HEK293 (cell line): ENCODE data around the gene ZNF480.
A peak's percentile ranks its signal among the peaks of the same experiment; 100 is the strongest.

Experiments
- CTCF ChIA-PET: fragments of 350-600 bp; formaldehyde crosslinking; extraction: SDS; loops from one replicate; lab custom pipeline; 2021; ENCODE audit warnings: antibody characterized with exemption; lab: Yijun Ruan, JAX
- POLR2A ChIA-PET: fragments of 300-600 bp; formaldehyde crosslinking; extraction: SDS; loops from one replicate; lab custom pipeline; 2020; ENCODE audit warnings: antibody characterized with exemption, inconsistent platforms; lab: Yijun Ruan, JAX
- H3K27ac ChIP-seq: fragments of 200-500 bp; sonication (Bioruptor generic); 2 replicates; pipeline ENCODE4 v1.5.1; 2014; ENCODE audit warnings: low read depth, low read length, control low read depth, inconsistent platforms; ENCODE audit errors: extremely low read depth
- H3K36me3 ChIP-seq, 2 experiments: fragments of 200-500 bp in 1 of 2; sonication (Bioruptor generic) in 1 of 2; 1 replicate in 1 of 2; 2 replicates in 1 of 2; pipeline ENCODE4 v1.5.1; 2014 to 2017; ENCODE audit warnings: inconsistent platforms in 2 of 2, low read length in 2 of 2; ENCODE audit not compliant: control insufficient read depth in 2 of 2, insufficient read depth in 1 of 2
- H3K4me1 ChIP-seq: fragments of 200-500 bp; sonication (Bioruptor generic); 2 replicates; pipeline ENCODE4 v1.5.1; 2014; ENCODE audit warnings: mild to moderate bottlenecking, low read length, inconsistent platforms; ENCODE audit not compliant: control insufficient read depth, insufficient read depth
- H3K4me3 ChIP-seq: 2 replicates; pipeline ENCODE4 v1.5.1; 2011; ENCODE audit warnings: low read depth, mild to moderate bottlenecking, control low read depth, low read length, moderate library complexity
- H3K9me3 ChIP-seq: fragments of 200-500 bp; sonication (Bioruptor generic); 2 replicates; pipeline ENCODE4 v1.5.1; 2014; ENCODE audit warnings: low read depth, low read length, inconsistent platforms; ENCODE audit not compliant: control insufficient read depth, insufficient read depth
- KLF9 ChIP-seq: fragments of 450-650 bp; formaldehyde crosslinking; IDR thresholded peaks from 2 replicates; pipeline ENCODE4 v1.5.1; 2016; ENCODE audit warnings: missing biosample characterization, missing genetic modification characterization, low read depth
- SCRT2 ChIP-seq: fragments of 450-650 bp; formaldehyde crosslinking; IDR thresholded peaks from 2 replicates; pipeline ENCODE4 v1.5.1; 2016; ENCODE audit warnings: missing biosample characterization, missing genetic modification characterization
- SETDB1 ChIP-seq: IDR thresholded peaks from one replicate; pipeline ENCODE4 v1.6.1; 2017; ENCODE audit warnings: mild to moderate bottlenecking, low read length, moderate library complexity, mixed read lengths; ENCODE audit not compliant: insufficient read length
- SP2 ChIP-seq: fragments of 450-650 bp; formaldehyde crosslinking; IDR thresholded peaks from 2 replicates; pipeline ENCODE4 v1.5.1; 2016; ENCODE audit warnings: missing biosample characterization, missing genetic modification characterization
- WT1 ChIP-seq: fragments of 450-650 bp; formaldehyde crosslinking; IDR thresholded peaks from 2 replicates; pipeline ENCODE4 v1.5.1; 2016; ENCODE audit warnings: missing biosample characterization, missing genetic modification characterization
- ZBTB48 ChIP-seq: fragments of 450-650 bp; formaldehyde crosslinking; IDR thresholded peaks from 2 replicates; pipeline ENCODE4 v1.5.1; 2016; ENCODE audit warnings: missing biosample characterization, missing genetic modification characterization
- ZBTB49 ChIP-seq: fragments of 450-650 bp; formaldehyde crosslinking; IDR thresholded peaks from 2 replicates; pipeline ENCODE4 v1.5.1; 2016; ENCODE audit warnings: missing biosample characterization, missing genetic modification characterization, low read depth
- ZNF121 ChIP-seq: fragments of 450-650 bp; formaldehyde crosslinking; IDR thresholded peaks from 2 replicates; pipeline ENCODE4 v1.5.1; 2016; ENCODE audit warnings: missing biosample characterization, missing genetic modification characterization
- ZNF155 ChIP-seq: fragments of 450-650 bp; formaldehyde crosslinking; IDR thresholded peaks from 2 replicates; pipeline ENCODE4 v1.5.1; 2016; ENCODE audit warnings: missing biosample characterization, missing genetic modification characterization
- ZNF26 ChIP-seq: fragments of 450-650 bp; formaldehyde crosslinking; IDR thresholded peaks from 2 replicates; pipeline ENCODE4 v1.5.1; 2016; ENCODE audit warnings: missing biosample characterization, missing genetic modification characterization
- ZNF274 ChIP-seq, 2 experiments: fragments of 200-500 bp in 1 of 2; fragments of 450-650 bp in 1 of 2; sonication (Bioruptor generic) in 1 of 2; formaldehyde crosslinking in 1 of 2; IDR thresholded peaks; 2 replicates each; pipeline versions ENCODE4 v1.5.1 to v1.6.1; 2014 to 2016; ENCODE audit warnings: borderline replicate concordance in 1 of 2, inconsistent platforms in 1 of 2, low read length in 1 of 2, missing biosample characterization in 1 of 2, missing genetic modification characterization in 1 of 2
- ZNF302 ChIP-seq: fragments of 450-650 bp; formaldehyde crosslinking; IDR thresholded peaks from 2 replicates; pipeline ENCODE4 v1.5.1; 2016; ENCODE audit warnings: missing biosample characterization, missing genetic modification characterization, low read depth
- ZNF341 ChIP-seq: fragments of 450-650 bp; formaldehyde crosslinking; IDR thresholded peaks from 2 replicates; pipeline ENCODE4; 2016; ENCODE audit warnings: low read depth, missing biosample characterization, missing genetic modification characterization
- ZNF394 ChIP-seq: fragments of 450-650 bp; formaldehyde crosslinking; IDR thresholded peaks from 2 replicates; pipeline ENCODE4 v1.5.1; 2016; ENCODE audit warnings: missing biosample characterization, missing genetic modification characterization, mild to moderate bottlenecking, moderate library complexity, borderline replicate concordance
- ZNF571 ChIP-seq: fragments of 450-650 bp; formaldehyde crosslinking; IDR thresholded peaks from 2 replicates; pipeline ENCODE4 v1.5.0; 2017; ENCODE audit warnings: missing biosample characterization, missing genetic modification characterization
- ZNF626 ChIP-seq: fragments of 450-650 bp; sonication (Bioruptor Pico); formaldehyde crosslinking; IDR thresholded peaks from 2 replicates; pipeline ENCODE4 v1.5.1; 2018; ENCODE audit warnings: missing biosample characterization, missing genetic modification characterization, inconsistent platforms
- ZNF677 ChIP-seq: fragments of 450-650 bp; IDR thresholded peaks from 2 replicates; pipeline ENCODE4 v1.5.0; 2018; ENCODE audit warnings: missing biosample characterization, mild to moderate bottlenecking, missing genetic modification characterization, moderate library complexity
- ZNF777 ChIP-seq: fragments of 450-650 bp; formaldehyde crosslinking; IDR thresholded peaks from 2 replicates; pipeline ENCODE4 v1.5.1; 2017; ENCODE audit warnings: missing biosample characterization, missing genetic modification characterization, borderline replicate concordance
- ZSCAN30 ChIP-seq: fragments of 450-650 bp; IDR thresholded peaks from 2 replicates; pipeline ENCODE4 v1.5.1; 2018; ENCODE audit warnings: missing biosample characterization, mild to moderate bottlenecking, missing genetic modification characterization, moderate library complexity

Gene ZNF480

GRCh38 chr19:52307275-52307674 lies 10.3 kb downstream of the ZNF480 start:
- no peak for TF ChIP-seq ZNF302
- TF ChIP-seq SP2 (tag by site-specific recombination), result no peak
- peak; percentile 93 for TF ChIP-seq SETDB1
- no peak for TF ChIP-seq ZSCAN30 (tag by site-specific recombination)
- TF ChIP-seq ZBTB49 (tag by site-specific recombination), result no peak
- TF ChIP-seq ZNF626 (tag by site-specific recombination), result peak; percentile 66; the same call in 1 of the 2 replicates
- no peak for TF ChIP-seq ZNF155 (tag by site-specific recombination)
- TF ChIP-seq, all 188 proteins: peak for 2
- H3K36me3 ChIP-seq, result peaks cover 21 to 83% of the 10 kb centered on the region in 2 experiments

GRCh38 chr19:52322429-52322828 lies 25.5 kb downstream of the ZNF480 start:
- POLR2A ChIA-PET, result no interaction called here
- CTCF ChIA-PET, result no interaction called here
- H3K9me3 ChIP-seq, result peaks cover 8% of the 10 kb centered on the region
- peaks cover 42 to 51% of the 10 kb centered on the region in 2 experiments for H3K36me3 ChIP-seq
- TF ChIP-seq ZNF571 (tag by site-specific recombination) (no peak), KLF9 (tag by site-specific recombination) (no peak), WT1 (tag by site-specific recombination) (no peak), ZNF26 (tag by site-specific recombination) (no peak), SCRT2 (no peak), ZNF274 (IDR thresholded peaks at IDR 0.05; ENCODE audit: low read length) (no peak), ZNF274 (tag by site-specific recombination; IDR thresholded peaks at IDR 0.05; ENCODE audit: borderline replicate concordance) (peak; percentile 63; the same call in 1 of the 2 replicates), ZNF121 (tag by site-specific recombination) (no peak), ZNF394 (tag by site-specific recombination) (no peak), ZNF341 (tag by site-specific recombination) (no peak)
- H3K4me1 ChIP-seq, result no peaks in the 10 kb centered on the region
- no peak overlapping the region for H3K27ac ChIP-seq
- H3K4me3 ChIP-seq, result no peak overlapping the region

More at GRCh38 chr19:52307275-52307674, 10.3 kb downstream of the ZNF480 start:
- peaks cover 3% of the 10 kb centered on the region for H3K9me3 ChIP-seq
- H3K4me1 ChIP-seq, result no peaks in the 10 kb centered on the region
- H3K4me3 ChIP-seq, result no peak overlapping the region
- H3K27ac ChIP-seq, result no peak overlapping the region
- CTCF ChIA-PET, result interaction anchor here (0.6 kb wide), 1 partner anchor 36 kb away, joined by 4 read pairs; no protein-coding TSS in a partner anchor
- POLR2A ChIA-PET, result interaction anchor here (1.6 kb wide), 1 partner anchor 9 kb away, joined by 3 read pairs; no protein-coding TSS in a partner anchor

- Histone ChIP-seq H3K36me3 (no peaks in the 10 kb centered on the region), H3K4me3 (no peak overlapping the region), H3K27ac (no peak overlapping the region), H3K9me3 (peaks cover 4% of the 10 kb centered on the region), H3K4me1 (no peaks in the 10 kb centered on the region)
- POLR2A ChIA-PET, result no interaction called here
- peak; percentile 38 for TF ChIP-seq SETDB1
- no peak for TF ChIP-seq ZBTB48
- no peak for TF ChIP-seq ZNF677
- TF ChIP-seq ZSCAN30 (tag by site-specific recombination), result no peak
- TF ChIP-seq ZNF777, result no peak
- CTCF ChIA-PET, result no interaction called here
Observed at GRCh38 chr19:52331757-52332156, 34.8 kb downstream of the ZNF480 start.
